IMR-90 (cell line): ENCODE data around the gene ARF1. TPM values are rescaled to one million over a fixed set of nuclear protein-coding genes. Genes with fewer than 3 reads are reported as not detected.

Experiments used
- ATAC-seq: fragments of 200-7000 bp; cut with Tn5 transposase; 2 replicates; pipeline ENCODE4 v1.9.1; 2020; ENCODE audit warnings: low read depth, mild to moderate bottlenecking, moderate library complexity
- BruUV-seq: library from RNA; stranded (reverse); fragments of 400-500 nt; replicated peaks from 2 replicates; lab custom pipeline; 2021; lab: Mats Ljungman, UMichigan
- CTCF ChIA-PET: fragments of 300-600 bp; formaldehyde crosslinking; extraction: SDS; loops from one replicate; lab custom pipeline; 2021; ENCODE audit warnings: antibody characterized with exemption; lab: Yijun Ruan, JAX
- POLR2A ChIA-PET: fragments of 300-600 bp; sonication (Branson Sonifier 250); formaldehyde crosslinking; loops from one replicate; lab custom pipeline; 2022; ENCODE audit warnings: antibody characterized with exemption; ENCODE audit not compliant: unreplicated experiment; lab: Charles Lee
- DNase-seq: peaks from one replicate; pipeline ENCODE4 v3.0.0; 2013
- H2AFZ ChIP-seq: replicated peaks from 2 replicates; pipeline ENCODE3; 2013; ENCODE audit warnings: low read length, mild to moderate bottlenecking; ENCODE audit not compliant: poor library complexity
- H2AK5ac ChIP-seq: 2 replicates; pipeline ENCODE4 v1.6.1; 2013; ENCODE audit warnings: low read depth, low read length, inconsistent platforms
- H2AK9ac ChIP-seq: replicated peaks from 2 replicates; pipeline ENCODE3; 2013; ENCODE audit warnings: mild to moderate bottlenecking, low read depth, low read length, moderate library complexity; ENCODE audit not compliant: poor library complexity
- H2BK120ac ChIP-seq: 2 replicates; pipeline ENCODE4 v1.6.1; 2013; ENCODE audit warnings: low read depth, low read length, inconsistent platforms
- H2BK15ac ChIP-seq: 3 replicates; pipeline ENCODE4 v1.6.1; 2013; ENCODE audit warnings: low read depth, low read length, inconsistent platforms
- H2BK20ac ChIP-seq: 2 replicates; pipeline ENCODE4 v1.6.1; 2013; ENCODE audit warnings: low read depth, mild to moderate bottlenecking, inconsistent platforms, low read length, moderate library complexity
- H2BK5ac ChIP-seq: 2 replicates; pipeline ENCODE4 v1.6.1; 2013; ENCODE audit warnings: mild to moderate bottlenecking, low read depth, low read length, inconsistent platforms; ENCODE audit not compliant: poor library complexity, severe bottlenecking
- H3K14ac ChIP-seq: replicated peaks from 2 replicates; pipeline ENCODE4 v1.6.1; 2013; ENCODE audit warnings: low read depth, low read length, inconsistent platforms
- H3K18ac ChIP-seq: 2 replicates; pipeline ENCODE4 v1.6.1; 2013; ENCODE audit warnings: low read depth, low read length, control low read depth
- H3K23ac ChIP-seq: 2 replicates; pipeline ENCODE4 v1.6.1; 2013; ENCODE audit warnings: low read depth, low read length, inconsistent platforms
- H3K27ac ChIP-seq: 2 replicates; pipeline ENCODE4 v1.5.1; 2013; ENCODE audit warnings: mild to moderate bottlenecking, control low read depth, low read length; ENCODE audit not compliant: insufficient read depth
- H3K27me3 ChIP-seq: 2 replicates; pipeline ENCODE4 v1.6.1; 2013; ENCODE audit warnings: low read length; ENCODE audit not compliant: control insufficient read depth, insufficient read depth
- H3K36me3 ChIP-seq: 2 replicates; pipeline ENCODE4 v1.6.1; 2013; ENCODE audit warnings: low read length, mixed read lengths; ENCODE audit not compliant: control insufficient read depth, insufficient read depth
- H3K4ac ChIP-seq: 2 replicates; pipeline ENCODE4 v1.6.1; 2013; ENCODE audit warnings: low read depth, low read length, inconsistent platforms
- H3K4me1 ChIP-seq: 2 replicates; pipeline ENCODE4 v1.6.1; 2013; ENCODE audit warnings: low read length, mixed read lengths; ENCODE audit not compliant: control insufficient read depth, insufficient read depth
- H3K4me2 ChIP-seq: 2 replicates; pipeline ENCODE4 v1.6.1; 2013; ENCODE audit warnings: low read depth, mild to moderate bottlenecking, control low read depth, low read length, moderate library complexity
- H3K4me3 ChIP-seq: 2 replicates; pipeline ENCODE4 v1.5.1; 2013; ENCODE audit warnings: low read depth, mild to moderate bottlenecking, control low read depth, low read length, moderate library complexity; ENCODE audit not compliant: insufficient read depth
- H3K56ac ChIP-seq: 2 replicates; pipeline ENCODE4 v1.6.1; 2013; ENCODE audit warnings: low read length, inconsistent platforms; ENCODE audit not compliant: insufficient read depth; ENCODE audit errors: extremely low read depth
- H3K79me1 ChIP-seq, 2 experiments: 2 replicates each; pipeline ENCODE4 v1.6.1; 2013; ENCODE audit warnings: low read length in 2 of 2, inconsistent platforms in 1 of 2, low read depth in 1 of 2
- H3K9ac ChIP-seq: 2 replicates; pipeline ENCODE4 v1.6.1; 2013; ENCODE audit warnings: low read depth, low read length, control low read depth
- H3K9me1 ChIP-seq: 2 replicates; pipeline ENCODE4 v1.6.1; 2013; ENCODE audit warnings: low read length, inconsistent platforms; ENCODE audit not compliant: insufficient read depth
- H3K9me3 ChIP-seq: 2 replicates; pipeline ENCODE4 v1.6.1; 2013; ENCODE audit warnings: low read length; ENCODE audit not compliant: control insufficient read depth, insufficient read depth
- H4K20me1 ChIP-seq: 2 replicates; pipeline ENCODE4 v1.6.1; 2013; ENCODE audit warnings: low read length, inconsistent platforms; ENCODE audit not compliant: insufficient read depth
- H4K5ac ChIP-seq: 2 replicates; pipeline ENCODE4 v1.6.1; 2013; ENCODE audit warnings: mild to moderate bottlenecking, low read depth, low read length, control low read depth
- H4K8ac ChIP-seq, 2 experiments: 2 replicates each; pipeline ENCODE4 v1.6.1; 2013; ENCODE audit warnings: low read depth in 2 of 2, low read length in 2 of 2, control low read depth in 1 of 2, inconsistent platforms in 1 of 2
- H4K91ac ChIP-seq: 2 replicates; pipeline ENCODE4 v1.6.1; 2013; ENCODE audit warnings: low read depth, low read length, inconsistent platforms; ENCODE audit not compliant: insufficient read depth
- BHLHE40 ChIP-seq: fragments of 150-350 bp; IDR thresholded peaks from 2 replicates; pipeline ENCODE4 v1.6.1; 2016; ENCODE audit warnings: mild to moderate bottlenecking, low read depth, low read length
- CEBPB ChIP-seq: IDR thresholded peaks from 2 replicates; pipeline ENCODE4 v1.6.1; 2012; ENCODE audit warnings: low read depth, low read length, improper control_type of control experiment
- CHD1 ChIP-seq: IDR thresholded peaks from 2 replicates; pipeline ENCODE4 v1.6.1; 2012; ENCODE audit warnings: low read depth, low read length, improper control_type of control experiment
- ELK1 ChIP-seq: fragments of 150-350 bp; IDR thresholded peaks from 2 replicates; pipeline ENCODE4 v1.6.1; 2016; ENCODE audit warnings: low read depth, mild to moderate bottlenecking, low read length, moderate library complexity, borderline replicate concordance
- FOS ChIP-seq: fragments of 150-350 bp; IDR thresholded peaks from 2 replicates; pipeline ENCODE4 v1.6.1; 2016; ENCODE audit warnings: low read depth, low read length
- MAFK ChIP-seq: IDR thresholded peaks from 2 replicates; pipeline ENCODE4 v1.6.1; 2012; ENCODE audit warnings: low read depth, low read length, improper control_type of control experiment
- MXI1 ChIP-seq: IDR thresholded peaks from 2 replicates; pipeline ENCODE4 v1.6.1; 2012; ENCODE audit warnings: low read depth, mild to moderate bottlenecking, low read length, moderate library complexity, borderline replicate concordance
- NFE2L2 ChIP-seq: fragments of 150-350 bp; IDR thresholded peaks from 2 replicates; pipeline ENCODE4 v1.6.1; 2016; ENCODE audit warnings: low read depth, mild to moderate bottlenecking, low read length
- POLR2A ChIP-seq: IDR thresholded peaks from 2 replicates; pipeline ENCODE4 v1.6.1; 2012; ENCODE audit warnings: mild to moderate bottlenecking, low read depth, low read length
- RAD21 ChIP-seq: IDR thresholded peaks from 2 replicates; pipeline ENCODE4 v1.6.1; 2012; ENCODE audit warnings: low read length, improper control_type of control experiment
- RCOR1 ChIP-seq: IDR thresholded peaks from 2 replicates; pipeline ENCODE4 v1.6.1; 2012; ENCODE audit warnings: mild to moderate bottlenecking, low read length, improper control_type of control experiment; ENCODE audit not compliant: insufficient replicate concordance
- RFX5 ChIP-seq: IDR thresholded peaks from 2 replicates; pipeline ENCODE4 v1.8.0; 2012; ENCODE audit warnings: low read depth, mild to moderate bottlenecking, low read length, moderate library complexity
- SMC3 ChIP-seq: fragments of 150-350 bp; IDR thresholded peaks from 2 replicates; pipeline ENCODE4 v1.6.1; 2016; ENCODE audit warnings: low read depth, mild to moderate bottlenecking, antibody characterized with exemption, low read length, moderate library complexity
- USF2 ChIP-seq: fragments of 150-350 bp; IDR thresholded peaks from 2 replicates; pipeline ENCODE4 v1.6.1; 2017; ENCODE audit warnings: mild to moderate bottlenecking, antibody characterized with exemption, low read length, low read depth
- whole genome bisulfite sequencing, 2 experiments: methylation state at CpG; one replicate each; pipeline versions ENCODE4 v1.1.5 to v1.1.7; 2013; ENCODE audit warnings: missing lambda C conversion rate in 2 of 2; ENCODE audit not compliant: insufficient read length in 1 of 2; ENCODE audit errors: extremely low coverage in 2 of 2; 5-methylcytosine and 5-hydroxymethylcytosine counted together
- dilution Hi-C: fragments of 300-500 bp; cut with HindIII; formaldehyde crosslinking; loops from one replicate; pipeline ENCODE4 v1.14.3; 2018; ENCODE audit warnings: low sequenced_read_pairs; ENCODE audit not compliant: unreplicated experiment
- in situ Hi-C: fragments of 300-500 bp; cut with MboI; formaldehyde crosslinking; loops from 3 replicates; pipeline ENCODE4 v1.14.3; 2019; ENCODE audit warnings: low sequenced_read_pairs, inconsistent platforms, mixed read lengths
- intact Hi-C: fragments of 100-400 bp; cut with micrococcal nuclease; formaldehyde crosslinking; loops from 2 replicates; pipeline ENCODE4 v1.10.0; 2022
- polyA plus RNA-seq, 3 experiments: library from polyadenylated mRNA; depleted of rRNA; stranded (reverse); fragments of >200 nt; gene quantifications; 2 replicates each; pipeline ENCODE4 v1.2.3, GENCODE V29; 2012; ENCODE audit warnings: low replicate concordance in 1 of 3
- total RNA-seq: library from RNA; depleted of rRNA; stranded (reverse); fragments of >200 nt; gene quantifications from 2 replicates; pipeline ENCODE4 v1.2.3, GENCODE V29; 2012

ARF1 gene
- total and polyA plus RNA-seq, 2 of the 4 experiments (the other 2 are of a cell fraction), result 330 to 1,100 TPM

- no peak overlapping the region for H2BK20ac ChIP-seq
- no peak for TF ChIP-seq USF2
- TF ChIP-seq RFX5, result no peak
- TF ChIP-seq CHD1, result no peak
- TF ChIP-seq RAD21, result no peak
- TF ChIP-seq NFE2L2, result no peak
- TF ChIP-seq POLR2A, result no peak
- TF ChIP-seq CEBPB, result no peak
- no peak for TF ChIP-seq FOS
- TF ChIP-seq RCOR1, result no peak
- TF ChIP-seq BHLHE40, result no peak
- TF ChIP-seq SMC3, result no peak
- no peak for TF ChIP-seq MAFK
- TF ChIP-seq ELK1, result no peak
- TF ChIP-seq MXI1, result no peak
- dilution Hi-C loops, result no loop called here
Measured at GRCh38 chr1:228123505-228123904, 41.0 kb downstream of the ARF1 start.

More at GRCh38 chr1:228123505-228123904, 41.0 kb downstream of the ARF1 start:
- H4K91ac ChIP-seq, result no peak overlapping the region
- no peak overlapping the region for H2BK5ac ChIP-seq
- no peak overlapping the region for H3K23ac ChIP-seq
- intact Hi-C loops (no loop called here), in situ Hi-C loops (no loop called here)
- POLR2A ChIA-PET, result interaction anchor here (0.6 kb wide), 1 partner anchor 332 kb away, joined by 3 read pairs; no protein-coding TSS in a partner anchor
- H2AFZ ChIP-seq, result no peak overlapping the region
- no peak overlapping the region for H3K4me3 ChIP-seq
- no peak overlapping the region for H2AK9ac ChIP-seq
- CTCF ChIA-PET, result no interaction called here
- DNase-seq, result no peak
- BruUV-seq, result no TSS peak
- H3K9me1 ChIP-seq, result no peaks in the 10 kb centered on the region
- no peak overlapping the region for H3K56ac ChIP-seq
- no peak overlapping the region for H3K18ac ChIP-seq
- no peak overlapping the region for H2AK5ac ChIP-seq
- no peaks in the 10 kb centered on the region for H3K36me3 ChIP-seq
- H2BK120ac ChIP-seq, result no peak overlapping the region
- H3K9ac ChIP-seq, result no peak overlapping the region
- no peak overlapping the region for H2BK15ac ChIP-seq
- H4K20me1 ChIP-seq, result no peaks in the 10 kb centered on the region
- WGBS, 2 experiments, result 33% methylated on average over 1 of the region's 2 CpGs; no CpG with 5 or more reads in 1 of the 2 experiments
- peaks cover 20% of the 10 kb centered on the region for H3K27me3 ChIP-seq
- H3K27ac ChIP-seq, result no peak overlapping the region
- ATAC-seq, result no peak
- H3K4ac ChIP-seq, result no peak overlapping the region
- no peak overlapping the region for H3K4me2 ChIP-seq
- peaks cover 2% of the 10 kb centered on the region; the same call in 1 of the 2 replicates for H3K4me1 ChIP-seq
- no peak overlapping the region for H4K8ac ChIP-seq
- H3K79me1 ChIP-seq, result no peaks in the 10 kb centered on the region
- no peaks in the 10 kb centered on the region for H3K9me3 ChIP-seq
- H4K5ac ChIP-seq, result no peak overlapping the region
- no peak overlapping the region for H3K14ac ChIP-seq
